ES-I3 (cell line): ENCODE measurements around the gene TOMM70.
"Not testable (repeated sequence)": the region's sequence is repeated elsewhere in the genome, so short reads cannot be mapped to it uniquely, and the experiment has no call there.

Source experiments
- H3K36me3 ChIP-seq: 2 replicates; pipeline ENCODE4 v1.6.1; 2013; ENCODE audit warnings: mild to moderate bottlenecking, low read length, control low read depth, moderate library complexity; ENCODE audit not compliant: insufficient read depth
- H3K4me1 ChIP-seq: 2 replicates; pipeline ENCODE4 v1.6.1; 2013; ENCODE audit warnings: mild to moderate bottlenecking, control low read depth, low read length; ENCODE audit not compliant: insufficient read depth
- H3K9ac ChIP-seq: 2 replicates; pipeline ENCODE4 v1.6.1; 2013; ENCODE audit warnings: low read depth, mild to moderate bottlenecking, low read length, moderate library complexity
- H3K9me3 ChIP-seq: 2 replicates; pipeline ENCODE4 v1.6.1; 2013; ENCODE audit warnings: mild to moderate bottlenecking, low read length, moderate library complexity; ENCODE audit not compliant: control insufficient read depth, insufficient read depth

Gene TOMM70

DNA sequence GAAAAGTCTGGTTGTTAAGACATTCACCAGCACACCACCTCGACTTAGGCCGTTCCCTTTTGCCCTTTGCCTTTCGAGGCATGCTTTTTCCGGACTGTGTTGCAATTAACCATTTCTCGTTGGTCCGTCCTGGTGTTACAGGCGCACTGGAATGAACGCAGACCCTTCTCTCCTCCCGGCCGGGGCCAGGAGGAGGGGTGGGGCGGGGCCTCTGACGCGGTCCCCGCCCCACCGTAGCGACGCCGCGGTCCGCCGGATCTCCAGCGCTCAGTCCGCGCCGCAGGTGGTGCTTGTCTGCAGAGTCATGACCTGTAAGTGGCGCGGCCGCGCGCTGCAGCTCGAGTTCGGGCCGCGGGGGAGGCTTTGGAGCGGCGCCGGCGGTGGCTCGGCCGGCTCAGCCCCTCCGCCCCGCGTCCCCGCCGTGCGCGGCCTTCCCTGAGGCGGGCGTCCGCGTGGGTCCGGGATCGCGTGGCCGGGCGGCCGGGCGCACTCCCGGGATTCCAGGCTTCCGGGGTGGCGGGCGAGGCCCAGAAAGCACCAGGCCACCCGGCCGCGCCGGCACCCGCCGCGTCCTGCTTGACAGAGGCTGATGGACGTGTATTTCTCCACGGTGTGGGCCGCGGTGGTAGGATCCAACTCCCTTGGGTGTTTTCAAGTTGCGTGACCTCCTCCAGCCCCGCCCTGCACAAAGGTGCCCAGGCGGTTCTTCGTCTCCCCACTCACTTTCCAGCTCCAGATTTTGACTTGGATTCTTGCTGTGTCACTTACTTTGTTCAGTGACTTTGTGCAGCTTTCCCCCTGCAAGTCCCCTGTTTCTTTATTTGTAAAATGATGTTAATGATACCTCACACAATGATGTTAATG is 66.2 kb downstream of the TOMM70 start, which contains the start of gene NIT2:
NIT2 (plus strand) TSS at position 270 of the 864 bp plus-strand sequence; CDS start at position 305, 35 bp downstream.
- no peaks in the 10 kb centered on the region for H3K9me3 ChIP-seq
- no peaks in the 10 kb centered on the region for H3K36me3 ChIP-seq
- H3K4me1 ChIP-seq, result peaks cover 8% of the 10 kb centered on the region
- peak within 1 kb of the TSS; percentile 67 for H3K9ac ChIP-seq

DNA sequence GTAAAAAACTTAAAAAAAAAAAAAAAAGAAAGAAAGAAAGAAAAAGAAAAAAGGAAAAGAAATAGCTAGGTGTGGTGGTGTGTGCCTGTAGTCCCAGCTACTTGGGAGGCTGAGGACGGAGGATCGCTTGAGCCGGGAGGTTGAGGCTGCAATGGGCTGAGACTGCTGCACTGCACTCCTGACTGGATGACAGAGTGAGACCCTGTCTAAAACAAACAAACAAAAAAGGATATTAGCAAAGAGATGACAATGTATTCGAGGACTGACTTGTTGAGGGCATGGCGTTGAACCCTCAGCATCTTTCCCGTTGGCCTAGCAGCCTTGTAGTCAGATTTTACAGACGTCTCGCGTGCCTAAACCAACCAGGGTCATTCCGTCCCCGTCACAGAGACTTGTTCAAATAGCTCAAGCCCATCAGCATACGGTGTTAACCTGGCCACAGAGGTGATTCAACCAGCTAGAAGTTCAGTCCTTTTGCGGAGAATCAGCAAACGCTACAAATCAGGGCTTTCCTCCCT is 66.9 kb downstream of the TOMM70 start:
- no peaks in the 10 kb centered on the region for H3K9me3 ChIP-seq
- H3K36me3 ChIP-seq, result no peaks in the 10 kb centered on the region
- H3K9ac ChIP-seq, result peak overlapping the region; percentile 67
- H3K4me1 ChIP-seq, result peaks cover 8% of the 10 kb centered on the region

DNA sequence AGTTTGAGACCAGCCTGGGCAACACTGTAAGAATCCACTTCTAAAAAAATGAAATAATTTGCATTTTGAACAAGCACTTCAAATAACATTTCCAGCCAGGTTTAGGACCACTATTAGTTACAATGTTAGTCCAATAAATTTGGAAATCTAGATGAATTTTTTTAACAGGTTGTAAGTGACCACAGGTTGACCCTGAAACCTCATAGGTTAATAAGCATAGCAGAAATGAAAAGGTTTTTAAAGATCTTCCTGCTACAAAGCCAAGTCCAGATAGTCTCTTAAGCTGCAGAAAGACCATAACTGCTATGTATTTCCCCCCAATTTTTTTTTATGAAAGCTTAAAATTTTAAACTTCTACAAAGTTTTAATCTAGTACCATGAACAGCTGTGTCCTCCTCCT is 67.8 kb downstream of the TOMM70 start:
- Histone ChIP-seq H3K9ac (no peak overlapping the region), H3K36me3 (no peaks in the 10 kb centered on the region), H3K9me3 (no peaks in the 10 kb centered on the region), H3K4me1 (peaks cover 8% of the 10 kb centered on the region)

DNA sequence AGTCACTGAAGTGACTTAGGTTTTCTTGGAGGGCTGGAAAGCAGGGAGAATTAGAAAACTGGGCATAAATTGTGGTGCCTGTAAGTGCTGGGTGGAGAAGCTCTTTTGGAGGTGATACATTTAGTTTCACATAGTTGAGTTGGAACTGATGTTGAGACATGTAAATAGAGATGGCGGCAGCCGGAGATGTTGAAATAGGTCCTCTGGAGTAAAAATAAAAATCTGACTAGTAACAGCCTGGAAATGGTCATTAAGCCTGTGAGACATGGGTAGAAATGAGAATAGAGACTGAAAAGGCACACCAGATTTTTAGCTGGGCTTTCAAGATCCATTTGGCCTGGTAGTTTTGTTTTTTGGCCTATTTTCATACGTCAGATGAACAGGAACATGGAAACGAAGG is 69.2 kb downstream of the TOMM70 start:
- H3K4me1 ChIP-seq, result peaks cover 8% of the 10 kb centered on the region
- no peaks in the 10 kb centered on the region for H3K9me3 ChIP-seq
- no peak overlapping the region for H3K9ac ChIP-seq
- no peaks in the 10 kb centered on the region for H3K36me3 ChIP-seq

DNA sequence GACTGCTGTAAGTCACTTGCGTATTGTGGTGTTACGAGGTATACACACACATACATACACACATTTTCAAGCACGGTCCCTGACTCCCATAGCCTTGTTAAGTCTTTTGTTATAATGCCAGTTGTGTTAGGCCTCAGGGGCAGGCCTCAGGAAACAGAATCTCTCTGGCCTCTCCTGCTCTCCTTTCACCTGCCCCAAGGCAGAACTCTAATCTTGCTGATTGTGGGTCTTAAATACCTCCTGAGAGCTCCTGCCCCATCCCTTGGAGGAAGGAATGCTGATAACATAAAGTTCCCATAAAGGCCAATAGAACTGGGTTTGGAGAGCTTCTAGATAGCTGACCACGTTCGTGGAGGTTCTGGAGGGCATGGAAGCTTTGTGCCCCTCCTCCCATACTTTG is 70.2 kb downstream of the TOMM70 start:
- Histone ChIP-seq H3K9ac (no peak overlapping the region), H3K4me1 (0 out of 2 replicates have a peak, but pooled peaks cover 2% of the 10 kb centered on the region), H3K36me3 (no peaks in the 10 kb centered on the region), H3K9me3 (no peaks in the 10 kb centered on the region)

DNA sequence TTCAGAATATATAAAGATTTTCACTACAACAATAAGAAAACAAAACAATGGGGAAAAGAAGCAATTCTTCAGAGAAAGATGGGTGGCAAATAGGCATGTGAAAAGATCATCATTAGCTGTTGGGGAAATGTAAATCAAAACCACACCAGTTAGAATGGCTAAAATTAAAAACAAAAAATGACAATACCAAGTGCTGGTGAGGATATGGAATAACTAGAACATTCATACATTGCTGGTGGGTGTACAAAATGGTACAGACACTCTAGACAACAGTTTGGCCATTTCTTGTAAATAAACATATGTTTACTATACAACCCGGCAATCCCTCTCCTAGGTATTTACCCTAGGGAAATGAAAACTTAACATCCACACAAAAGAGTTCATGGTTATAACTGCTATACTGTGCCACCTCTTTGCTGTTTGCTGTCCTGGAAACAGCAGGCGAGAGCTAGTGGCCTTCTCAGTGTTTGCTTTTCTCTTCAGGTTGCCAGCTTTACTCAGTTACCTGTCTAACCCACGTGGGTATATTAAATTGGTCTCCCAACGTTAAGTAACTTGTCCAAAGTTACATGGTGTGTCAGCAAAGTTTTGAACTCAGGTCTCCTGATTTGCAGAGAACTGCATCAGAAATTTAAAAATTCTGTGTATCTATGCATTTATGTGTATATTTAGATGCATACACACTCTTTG is 70.9 kb downstream of the TOMM70 start:
- Histone ChIP-seq H3K9ac (no peak overlapping the region), H3K36me3 (peaks cover 5% of the 10 kb centered on the region; the same call in 1 of the 2 replicates), H3K4me1 (no peaks in the 10 kb centered on the region), H3K9me3 (no peaks in the 10 kb centered on the region)

DNA sequence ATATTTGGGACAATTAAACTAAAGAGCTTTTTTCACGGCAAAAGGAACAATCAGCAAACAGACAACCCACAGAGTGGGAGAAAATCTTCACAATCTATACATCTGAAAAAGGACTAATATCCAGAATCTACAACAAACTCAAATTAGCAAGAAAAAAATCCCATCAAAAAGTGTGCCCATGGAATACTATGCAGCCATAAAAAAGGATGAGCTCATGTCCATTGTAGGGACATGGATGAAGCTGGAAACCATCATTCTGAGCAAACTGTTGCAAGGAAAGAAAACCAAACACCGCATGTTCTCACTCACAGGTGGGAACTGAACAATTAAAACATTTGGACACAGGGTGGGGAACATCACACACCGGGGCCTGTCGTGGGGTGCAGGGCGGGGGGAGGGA is 73.5 kb downstream of the TOMM70 start:
- H3K4me1 ChIP-seq, H3K9ac ChIP-seq, H3K9me3 ChIP-seq, H3K36me3 ChIP-seq: not testable (repeated sequence)

DNA sequence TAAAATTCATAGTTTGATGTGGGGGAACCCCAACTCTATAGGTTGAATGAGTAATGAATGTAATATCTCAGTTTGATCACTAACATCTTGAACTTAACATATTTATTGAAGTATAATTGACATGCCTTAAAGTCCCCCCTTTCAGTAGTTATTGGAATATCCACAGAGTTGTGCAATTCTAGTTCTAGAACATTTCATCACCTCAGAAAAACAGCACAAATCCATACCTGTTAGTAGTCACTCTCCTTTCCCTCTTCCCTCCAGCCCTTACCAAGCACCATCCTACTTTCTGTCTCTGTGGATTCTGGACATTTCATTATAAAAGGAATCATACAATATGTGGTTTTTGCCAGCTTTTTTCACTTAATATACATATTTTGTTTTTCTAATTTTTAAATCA is 75.1 kb downstream of the TOMM70 start:
- Histone ChIP-seq H3K36me3 (peaks cover 5% of the 10 kb centered on the region; the same call in 1 of the 2 replicates), H3K9me3 (no peaks in the 10 kb centered on the region), H3K4me1 (no peaks in the 10 kb centered on the region), H3K9ac (no peak overlapping the region)

DNA sequence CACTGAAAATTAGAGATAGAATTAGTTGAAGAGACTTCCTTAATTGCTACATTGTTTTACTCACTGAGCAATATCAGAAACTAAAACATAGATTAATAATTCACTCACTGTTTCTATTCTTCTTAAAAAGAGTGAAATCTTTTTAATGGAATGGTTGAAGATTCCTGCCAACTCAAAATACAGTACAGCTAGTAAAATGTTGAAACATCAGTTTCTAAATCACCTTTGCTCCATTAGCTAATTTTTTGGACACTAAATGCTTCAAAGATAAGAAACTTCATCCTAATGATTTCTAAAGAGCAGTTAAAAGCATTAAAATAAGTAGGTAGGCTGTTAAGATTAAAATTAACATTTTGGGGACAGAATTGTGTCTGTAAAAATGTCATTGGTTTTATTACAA is 76.8 kb downstream of the TOMM70 start:
- Histone ChIP-seq H3K4me1 (no peaks in the 10 kb centered on the region), H3K9ac (no peak overlapping the region), H3K9me3 (no peaks in the 10 kb centered on the region), H3K36me3 (peaks cover 5% of the 10 kb centered on the region; the same call in 1 of the 2 replicates)

DNA sequence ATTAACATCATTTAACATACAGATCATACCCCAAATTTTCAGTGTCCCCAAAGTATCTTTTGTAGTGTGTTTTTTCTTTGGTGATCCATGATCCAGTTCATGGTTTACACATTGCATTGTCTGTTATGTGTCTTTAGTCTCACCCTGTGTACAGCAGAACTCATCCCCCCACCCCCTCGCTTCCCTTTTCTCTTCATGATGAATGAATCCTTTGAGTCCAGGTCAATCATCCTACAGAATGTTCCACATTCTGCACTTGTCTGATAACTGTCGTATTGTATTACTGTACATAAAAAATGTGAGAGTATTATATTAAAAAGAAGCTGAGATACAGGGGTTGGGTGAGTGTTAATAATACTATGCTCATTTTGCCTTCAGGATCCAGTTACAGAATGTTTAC is 80.9 kb downstream of the TOMM70 start:
- Histone ChIP-seq H3K9me3 (no peaks in the 10 kb centered on the region), H3K36me3 (no peaks in the 10 kb centered on the region), H3K4me1 (no peaks in the 10 kb centered on the region), H3K9ac (no peak overlapping the region)

DNA sequence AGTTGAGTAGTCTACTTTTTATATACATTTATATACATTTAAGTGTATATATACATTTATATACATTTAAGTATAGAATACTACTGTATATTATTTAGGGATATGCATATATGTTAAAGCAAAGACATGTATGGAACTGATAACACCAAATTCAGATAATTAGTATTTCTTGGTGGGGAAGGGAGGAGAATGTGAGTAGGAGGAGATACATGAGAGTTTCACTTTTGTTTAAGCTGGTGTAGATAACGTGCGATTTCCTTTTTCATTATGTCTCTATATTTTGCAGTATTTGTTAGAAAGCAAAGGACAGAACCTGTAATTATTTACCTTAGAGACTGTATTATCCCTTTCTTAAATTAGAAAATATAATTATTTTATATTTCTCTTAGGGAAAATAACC is 83.0 kb downstream of the TOMM70 start:
- Histone ChIP-seq H3K9me3 (no peaks in the 10 kb centered on the region), H3K9ac (no peak overlapping the region), H3K36me3 (no peaks in the 10 kb centered on the region; the same call in 1 of the 2 replicates), H3K4me1 (no peaks in the 10 kb centered on the region)

DNA sequence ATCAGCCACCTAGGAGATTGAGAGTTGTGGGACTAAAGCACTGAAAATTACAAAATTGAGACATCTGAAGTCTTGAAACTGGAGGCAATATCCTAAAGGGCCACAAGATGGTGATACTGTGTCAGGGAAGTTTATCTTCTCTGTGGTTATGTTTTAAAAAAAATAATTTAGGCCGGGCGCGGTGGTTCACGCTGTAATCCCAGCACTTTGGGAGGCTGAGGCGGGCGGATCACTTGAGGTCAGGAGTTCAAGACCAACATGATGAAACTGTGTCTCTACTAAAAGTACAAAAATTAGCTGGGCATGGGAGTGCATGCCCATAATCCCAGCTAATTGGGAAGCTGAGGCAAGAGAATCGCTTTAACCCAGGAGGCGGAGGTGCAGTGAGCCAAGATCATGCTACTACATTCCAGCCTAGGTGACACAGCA is 84.2 kb downstream of the TOMM70 start:
- H3K4me1 ChIP-seq, result no peaks in the 10 kb centered on the region
- no peaks in the 10 kb centered on the region; the same call in 1 of the 2 replicates for H3K36me3 ChIP-seq
- H3K9ac ChIP-seq, result no peak overlapping the region
- no peaks in the 10 kb centered on the region for H3K9me3 ChIP-seq
